HG02759 (cell line): ENCODE data around the gene DNAH17.

ENCODE experiments used
- ATAC-seq: cut with Tn5 transposase; IDR thresholded peaks from one replicate; pipeline ENCODE4 v1.9.1; 2021; ENCODE audit warnings: mild to moderate bottlenecking, moderate library complexity; ENCODE audit not compliant: unreplicated experiment

Gene DNAH17

GRCh38 chr17:78498848-78499247 lies 78.3 kb downstream of the DNAH17 start:
- ATAC-seq: no peak

- ATAC-seq: no peak
Observed at GRCh38 chr17:78497115-78497540, 80.1 kb downstream of the DNAH17 start.

GRCh38 chr17:78496311-78496710 lies 80.9 kb downstream of the DNAH17 start:
- no peak for ATAC-seq

GRCh38 chr17:78495634-78496033 lies 81.6 kb downstream of the DNAH17 start:
- ATAC-seq: no peak

GRCh38 chr17:78494696-78495330 lies 82.4 kb downstream of the DNAH17 start:
- ATAC-seq: no peak

- no peak for ATAC-seq
Observed at GRCh38 chr17:78493853-78494695, 83.1 kb downstream of the DNAH17 start.

- ATAC-seq: no peak
Observed at GRCh38 chr17:78493450-78493849, 83.7 kb downstream of the DNAH17 start.

- ATAC-seq: no peak
Observed at GRCh38 chr17:78492116-78492799, 84.9 kb downstream of the DNAH17 start.

- ATAC-seq: no peak
Observed at GRCh38 chr17:78491236-78492115, 85.7 kb downstream of the DNAH17 start.

GRCh38 chr17:78490673-78491072 lies 86.5 kb downstream of the DNAH17 start:
- ATAC-seq: no peak

GRCh38 chr17:78490156-78490555 lies 87.0 kb downstream of the DNAH17 start:
- ATAC-seq: no peak

GRCh38 chr17:78488867-78489634 lies 88.1 kb downstream of the DNAH17 start:
- ATAC-seq: no peak

GRCh38 chr17:78488156-78488555 lies 89.0 kb downstream of the DNAH17 start:
- no peak for ATAC-seq

GRCh38 chr17:78486946-78487680 lies 90.1 kb downstream of the DNAH17 start:
- no peak for ATAC-seq

- no peak for ATAC-seq
Observed at GRCh38 chr17:78486228-78486802, 90.9 kb downstream of the DNAH17 start.

- ATAC-seq: no peak
Observed at GRCh38 chr17:78485290-78486168, 91.7 kb downstream of the DNAH17 start.

GRCh38 chr17:78484271-78485246 lies 92.6 kb downstream of the DNAH17 start:
- peak; percentile 87 for ATAC-seq
